Activated naive CD4-positive, alpha-beta T cell treated with anti-CD3 and anti-CD28 coated beads, Interleukin-2, amount 50 U/mL, for 16 hours (primary cell): ENCODE measurements around the gene SH3TC1.

Source experiments
- DNase-seq: peaks from one replicate; pipeline ENCODE4 v3.0.0-alpha.2; 2020

The SH3TC1 gene

GRCh38 chr4:8280158-8280875 is 81.2 kb downstream of the SH3TC1 start:
- no peak for DNase-seq

- DNase-seq, result no peak
These were observed 81.9 kb downstream of the SH3TC1 start for GRCh38 chr4:8280876-8281440.

- no peak for DNase-seq
These were observed 82.5 kb downstream of the SH3TC1 start for GRCh38 chr4:8281519-8282133.

- no peak for DNase-seq
These were observed 83.1 kb downstream of the SH3TC1 start for GRCh38 chr4:8282134-8282641.

- no peak for DNase-seq
These were observed 83.7 kb downstream of the SH3TC1 start for GRCh38 chr4:8282742-8283141.

GRCh38 chr4:8283161-8283560 is 84.1 kb downstream of the SH3TC1 start:
- DNase-seq, result no peak

- DNase-seq, result no peak
These were observed 84.6 kb downstream of the SH3TC1 start for GRCh38 chr4:8283631-8284121.

GRCh38 chr4:8284391-8284790 is 85.3 kb downstream of the SH3TC1 start:
- no peak for DNase-seq

- no peak for DNase-seq
These were observed 86.3 kb downstream of the SH3TC1 start for GRCh38 chr4:8285143-8285975.

GRCh38 chr4:8285976-8286718 is 87.1 kb downstream of the SH3TC1 start:
- DNase-seq, result no peak

GRCh38 chr4:8286719-8287342 is 87.7 kb downstream of the SH3TC1 start:
- DNase-seq, result no peak

GRCh38 chr4:8287343-8288280 is 88.5 kb downstream of the SH3TC1 start:
- no peak for DNase-seq

GRCh38 chr4:8289151-8289750 is 90.2 kb downstream of the SH3TC1 start:
- DNase-seq, result no peak

- DNase-seq, result no peak
These were observed 91.0 kb downstream of the SH3TC1 start for GRCh38 chr4:8289956-8290700.

GRCh38 chr4:8290701-8290970 is 91.5 kb downstream of the SH3TC1 start:
- DNase-seq, result no peak
